K562 (cell line): ENCODE results near the gene CCL13. TPM values are rescaled to one million over a fixed set of nuclear protein-coding genes. Genes with fewer than 3 reads are reported as not detected.

ENCODE experiments used
- ATAC-seq: fragments of 200-7000 bp; cut with Tn5 transposase; 3 replicates; pipeline ENCODE4 v1.9.1; 2020; ENCODE audit warnings: moderate library complexity
- BruUV-seq: library from RNA; stranded (reverse); fragments of 400-500 nt; replicated peaks from 2 replicates; lab custom pipeline; 2021; lab: Mats Ljungman, UMichigan
- CTCF ChIA-PET: fragments of 300-600 bp; formaldehyde crosslinking; extraction: SDS; loops from one replicate; lab custom pipeline; 2021; ENCODE audit warnings: low intra/inter-chr PET ratio; lab: Yijun Ruan, JAX
- POLR2A ChIA-PET: fragments of 300-600, 350-650 bp; sonication (Branson Sonifier 250); formaldehyde crosslinking; extraction: SDS; loops from one replicate; lab custom pipeline; 2021; ENCODE audit warnings: antibody characterized with exemption, inconsistent platforms; lab: Yijun Ruan, JAX
- DNase-seq, 4 experiments: peaks; one replicate each; pipeline versions ENCODE4 v3.0.0 to v3.0.0-alpha.2; 2011 to 2018; ENCODE audit warnings: low spot score in 3 of 4, mixed read lengths in 3 of 4; ENCODE audit errors: extremely low read depth in 1 of 4
- FAIRE-seq: peaks from 2 replicates; lab custom pipeline; 2011; peaks lifted over from hg19 to GRCh38; lab: Jason Lieb, UNC
- H2AFZ ChIP-seq: 2 replicates; pipeline ENCODE4 v1.6.0; 2011; ENCODE audit warnings: low read depth, low read length, control low read depth, inconsistent platforms
- H3K27ac ChIP-seq: fragments of 200-600 bp; 3 replicates; pipeline ENCODE4 v1.8.0; 2011; ENCODE audit warnings: low read depth, mild to moderate bottlenecking, control low read depth, inconsistent platforms, low read length, moderate library complexity, mixed read lengths; ENCODE audit errors: extremely low read depth
- H3K27me3 ChIP-seq, 2 experiments: fragments of 300-600 bp in 1 of 2; 2 replicates in 1 of 2; 3 replicates in 1 of 2; pipeline versions ENCODE4 v1.6.0 to v1.8.0; 2011; ENCODE audit warnings: inconsistent platforms in 2 of 2, low read length in 2 of 2, mild to moderate bottlenecking in 1 of 2, mixed read lengths in 1 of 2, moderate library complexity in 1 of 2; ENCODE audit not compliant: control insufficient read depth in 2 of 2, insufficient read depth in 2 of 2
- H3K36me3 ChIP-seq: fragments of 300-600 bp; 3 replicates; pipeline ENCODE4 v1.8.0; 2011; ENCODE audit warnings: mild to moderate bottlenecking, low read length, inconsistent platforms; ENCODE audit not compliant: control insufficient read depth, insufficient read depth
- H3K4me1 ChIP-seq, 2 experiments: fragments of 200-600 bp in 1 of 2; replicated peaks in 1 of 2; 2 replicates in 1 of 2; 3 replicates in 1 of 2; pipeline versions ENCODE4 v1.5.1 to v1.8.0; 2011; ENCODE audit warnings: inconsistent platforms in 2 of 2, low read length in 2 of 2, mild to moderate bottlenecking in 1 of 2, mixed read lengths in 1 of 2, moderate library complexity in 1 of 2; ENCODE audit not compliant: control insufficient read depth in 2 of 2, insufficient read depth in 2 of 2
- H3K4me2 ChIP-seq: 2 replicates; pipeline ENCODE4 v1.6.1; 2011; ENCODE audit warnings: low read length, control low read depth, inconsistent platforms, mixed read lengths; ENCODE audit not compliant: insufficient read depth
- H3K4me3 ChIP-seq: fragments of 200-600 bp; sonication (generic), shearing (Covaris generic); 2 replicates; pipeline ENCODE4 v1.5.1; 2016; ENCODE audit warnings: control low read depth, inconsistent platforms
- H3K79me2 ChIP-seq: fragments of 200-600 bp; 3 replicates; pipeline ENCODE4 v1.8.0; 2011; ENCODE audit warnings: low read length, inconsistent platforms; ENCODE audit not compliant: control insufficient read depth, insufficient read depth
- H3K9ac ChIP-seq, 2 experiments: 2 replicates each; pipeline versions ENCODE4 v1.6.0 to v1.6.1; 2011; ENCODE audit warnings: low read depth in 2 of 2, low read length in 2 of 2, control low read depth in 1 of 2, inconsistent platforms in 1 of 2, mild to moderate bottlenecking in 1 of 2, mixed read lengths in 1 of 2; ENCODE audit not compliant: insufficient read depth in 1 of 2
- H3K9me1 ChIP-seq: one replicate; pipeline ENCODE4 v1.6.0; 2011; ENCODE audit warnings: inconsistent platforms, mild to moderate bottlenecking, low read length, moderate library complexity; ENCODE audit not compliant: control insufficient read depth, insufficient read depth
- H3K9me3 ChIP-seq: replicated peaks from 2 replicates; pipeline ENCODE4 v1.5.1; 2011; ENCODE audit warnings: low read depth, low read length, inconsistent platforms; ENCODE audit not compliant: control insufficient read depth, insufficient read depth
- H4K20me1 ChIP-seq: replicated peaks from 2 replicates; pipeline ENCODE4 v1.6.1; 2011; ENCODE audit warnings: low read length, inconsistent platforms, mixed read lengths; ENCODE audit not compliant: control insufficient read depth, insufficient read depth
- CTCFL ChIP-seq: IDR thresholded peaks from 2 replicates; pipeline ENCODE4 v1.6.1; 2011; ENCODE audit warnings: borderline replicate concordance, low read depth, mild to moderate bottlenecking, moderate library complexity, low read length; ENCODE audit not compliant: insufficient read depth, poor library complexity, severe bottlenecking
- DIDO1 ChIP-seq: fragments of 450-650 bp; IDR thresholded peaks from 2 replicates; pipeline ENCODE4 v1.6.1; 2016; ENCODE audit warnings: low read depth, missing biosample characterization, missing genetic modification characterization
- GABPA ChIP-seq: fragments of 200-800 bp; sonication (Bioruptor generic); conservative IDR thresholded peaks from 2 replicates; pipeline ENCODE4 v1.6.1; 2016; ENCODE audit warnings: low read depth, missing genetic modification characterization, missing compliant biosample characterization
- MCM2 ChIP-seq: fragments of 450-650 bp; IDR thresholded peaks from 2 replicates; pipeline ENCODE4 v1.6.1; 2017; ENCODE audit warnings: low read depth, mild to moderate bottlenecking
- MTF1 ChIP-seq: fragments of 250-450 bp; sonication (Bioruptor Pico); IDR thresholded peaks from 2 replicates; pipeline ENCODE4 v1.9.0; 2021; ENCODE audit warnings: moderate library complexity, mild to moderate bottlenecking, inconsistent platforms, borderline replicate concordance
- NRF1 ChIP-seq, 2 experiments: fragments of 450-650 bp; IDR thresholded peaks in 1 of 2; conservative IDR thresholded peaks in 1 of 2; 2 replicates each; pipeline ENCODE4 v1.6.1; 2014; ENCODE audit warnings: mild to moderate bottlenecking in 2 of 2
- PTTG1 ChIP-seq: fragments of 450-650 bp; IDR thresholded peaks from 2 replicates; pipeline ENCODE4 v1.6.1; 2016; ENCODE audit warnings: low read depth, mild to moderate bottlenecking, missing genetic modification characterization, missing compliant biosample characterization
- RAD21 ChIP-seq, 2 experiments: fragments of 250-450 bp in 1 of 2; fragments of 450-650 bp in 1 of 2; sonication (Bioruptor Pico) in 1 of 2; formaldehyde crosslinking in 1 of 2; IDR thresholded peaks in 1 of 2; conservative IDR thresholded peaks in 1 of 2; 2 replicates each; pipeline versions ENCODE4 v1.4.0 to v1.8.0; 2020 to 2022; ENCODE audit warnings: mild to moderate bottlenecking in 2 of 2, moderate library complexity in 1 of 2
- TBL1XR1 ChIP-seq, 2 experiments: IDR thresholded peaks; 2 replicates each; pipeline ENCODE4 v1.6.1; 2012; ENCODE audit warnings: improper control_type of control experiment in 2 of 2, low read length in 2 of 2, mild to moderate bottlenecking in 1 of 2
- WGBS: fragments of 100-300 bp; shearing (Covaris generic); methylation state at CpG from one replicate; pipeline ENCODE4 v1.1.6; 2016; ENCODE audit warnings: low coverage, mixed read lengths; ENCODE audit not compliant: insufficient coverage; ENCODE audit errors: missing lambda C conversion rate; 5-methylcytosine and 5-hydroxymethylcytosine counted together
- in situ Hi-C: fragments of 300-500 bp; cut with MboI; formaldehyde crosslinking; loops from 4 replicates; pipeline ENCODE4 v1.15.0; 2018; ENCODE audit warnings: inconsistent platforms, mixed read lengths
- intact Hi-C: fragments of 100-400 bp; cut with micrococcal nuclease; formaldehyde crosslinking; loops from 2 replicates; pipeline ENCODE4 v1.14.2; 2022
- polyA plus RNA-seq, 8 experiments: library from polyadenylated mRNA; depleted of rRNA in 4 of 8; stranded (reverse) in 5 of 8; unstranded in 3 of 8; fragments of >200 nt; fragmentation: Nextera tagmentation in 2 of 8; fragmentation: Illumina TruSeq in 1 of 8; extraction: Ambion mirVana in 2 of 8; extraction: Trizol in 1 of 8; gene quantifications; 2 replicates each; pipeline versions ENCODE4 v1.2.1 to v1.2.3, GENCODE V29; 2011 to 2014; ENCODE audit warnings: inconsistent platforms in 1 of 8, missing spikeins in 1 of 8
- total RNA-seq, 7 experiments: library from RNA; depleted of rRNA in 6 of 7; stranded (reverse); fragments of >200 nt in 6 of 7; fragmentation: Illumina TruSeq in 2 of 7; extraction: Trizol in 2 of 7; gene quantifications; 2 replicates each; pipeline versions ENCODE4 v1.2.1 to v1.2.3, GENCODE V29; 2011 to 2021; ENCODE audit warnings: low replicate concordance in 1 of 7
- TF ChIP-seq, protein P1 (sequence below): IDR thresholded peaks from 2 replicates; pipeline ENCODE4 v1.6.1; 2012; ENCODE audit warnings: low read depth, low read length, improper control_type of control experiment, borderline replicate concordance

Gene CCL13
- total and polyA plus RNA-seq, 9 of the 15 experiments (the other 6 are each of a cell fraction or from before 2014, with no cell fraction given), result not detected

DNA sequence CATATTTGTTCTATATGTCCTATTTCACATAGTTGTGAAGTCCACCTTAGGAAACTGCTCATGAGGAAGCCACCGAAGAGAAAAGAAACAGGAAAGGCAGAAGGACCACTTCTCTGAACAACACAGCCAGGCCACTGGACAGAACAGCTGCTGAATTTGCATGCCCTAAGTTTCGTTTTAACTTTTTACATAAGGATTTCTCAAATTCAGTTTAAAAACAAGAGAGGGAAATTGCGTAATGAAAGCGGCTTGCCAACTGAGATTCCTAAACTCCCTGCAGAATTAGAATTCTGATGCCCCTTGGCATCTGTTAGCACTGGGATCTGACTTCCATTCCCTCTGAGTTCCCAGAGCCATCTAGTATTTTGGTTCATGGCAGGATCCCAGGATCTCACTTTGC lies 42.0 kb upstream of the CCL13 start:
- CTCF ChIA-PET, result no interaction called here
- Histone ChIP-seq H3K27me3 (0 out of 5 replicates have a peak, but pooled peaks cover 2 to 5% of the 10 kb centered on the region in 2 experiments), H3K4me1 (no peaks in the 10 kb centered on the region; a peak in 1 of 5 replicates), H3K9me1 (no peaks in the 10 kb centered on the region), H3K4me3 (no peak overlapping the region), H3K4me2 (no peak overlapping the region), H3K36me3 (no peaks in the 10 kb centered on the region), H3K27ac (no peak overlapping the region), H3K79me2 (no peaks in the 10 kb centered on the region), H3K9me3 (no peaks in the 10 kb centered on the region), H4K20me1 (no peaks in the 10 kb centered on the region), H2AFZ (no peak overlapping the region), H3K9ac (no peak overlapping the region)
- FAIRE-seq (no peak), ATAC-seq (no peak), DNase-seq (no peak)
- BruUV-seq, result no TSS peak
- POLR2A ChIA-PET, result no interaction called here
- in situ Hi-C loops, result no loop called here
- TF ChIP-seq GABPA, result no peak
- no peak for TF ChIP-seq CTCFL
- TF ChIP-seq DIDO1, result no peak
- 0% methylated on average over 4 of the region's 4 CpGs for WGBS
- intact Hi-C loops, result no loop called here

DNA sequence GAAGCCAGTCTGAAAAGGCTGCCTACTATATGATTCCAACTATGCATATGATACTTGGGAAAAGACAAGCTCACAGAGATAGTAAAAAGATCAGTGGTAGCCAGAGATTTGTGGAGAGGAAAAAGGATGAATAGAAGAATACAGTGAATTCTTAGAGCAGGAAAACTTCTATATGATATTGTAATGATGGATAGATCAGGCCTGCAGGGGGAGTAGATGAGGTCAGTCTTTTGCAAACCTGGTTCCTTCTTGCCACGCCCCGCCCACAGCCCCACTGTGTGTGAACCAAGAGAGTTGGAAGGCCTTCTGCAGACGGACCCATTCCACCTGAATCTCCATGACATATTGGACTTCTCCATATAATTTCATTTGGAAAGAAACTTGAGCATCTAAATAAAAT lies 37.8 kb upstream of the CCL13 start:
- Histone ChIP-seq H3K4me1 (no peaks in the 10 kb centered on the region; a peak in 1 of 5 replicates), H3K4me3 (no peak overlapping the region), H3K36me3 (no peaks in the 10 kb centered on the region), H2AFZ (no peak overlapping the region), H3K27me3 (no peaks in the 10 kb centered on the region), H3K9me3 (no peaks in the 10 kb centered on the region), H3K4me2 (no peak overlapping the region), H3K27ac (no peak overlapping the region), H3K9ac (no peak overlapping the region), H3K79me2 (no peaks in the 10 kb centered on the region), H3K9me1 (no peaks in the 10 kb centered on the region), H4K20me1 (no peaks in the 10 kb centered on the region)
- WGBS, result 4% methylated on average over 3 of the region's 3 CpGs
- DNase-seq (peak; percentile 48 to 59 (median 54)), FAIRE-seq (peak; percentile 15), ATAC-seq (peak; percentile 89)
- ChIA-PET POLR2A (no interaction called here), CTCF (no interaction called here)
- in situ Hi-C loops, result no loop called here
- intact Hi-C loops, result loop anchor here (5.0 kb wide), 1 partner anchor 44 kb away; the partner anchor contains the start of gene CCL1
- BruUV-seq, result no TSS peak
- TF ChIP-seq NRF1 (conservative IDR thresholded peaks at IDR 0.05 in 1 of 2, IDR thresholded peaks at IDR 0.05 in 1 of 2), result no peak
- TF ChIP-seq MTF1 (CRISPR knock-in tag), result no peak
- TF ChIP-seq RAD21 (CRISPR knock-in tag; conservative IDR thresholded peaks at IDR 0.05 in 1 of 2, IDR thresholded peaks at IDR 0.05 in 1 of 2), result peak in 1 of 2 experiments; percentile 22; a peak in 1 of 4 replicates
- TF ChIP-seq MCM2, result no peak
- TF ChIP-seq PTTG1 (tag), result no peak
- no peak for TF ChIP-seq TBL1XR1 (IDR thresholded peaks at IDR 0.05; ENCODE audit: low read length in 2 of 2)
- TF ChIP-seq, protein P1, sequence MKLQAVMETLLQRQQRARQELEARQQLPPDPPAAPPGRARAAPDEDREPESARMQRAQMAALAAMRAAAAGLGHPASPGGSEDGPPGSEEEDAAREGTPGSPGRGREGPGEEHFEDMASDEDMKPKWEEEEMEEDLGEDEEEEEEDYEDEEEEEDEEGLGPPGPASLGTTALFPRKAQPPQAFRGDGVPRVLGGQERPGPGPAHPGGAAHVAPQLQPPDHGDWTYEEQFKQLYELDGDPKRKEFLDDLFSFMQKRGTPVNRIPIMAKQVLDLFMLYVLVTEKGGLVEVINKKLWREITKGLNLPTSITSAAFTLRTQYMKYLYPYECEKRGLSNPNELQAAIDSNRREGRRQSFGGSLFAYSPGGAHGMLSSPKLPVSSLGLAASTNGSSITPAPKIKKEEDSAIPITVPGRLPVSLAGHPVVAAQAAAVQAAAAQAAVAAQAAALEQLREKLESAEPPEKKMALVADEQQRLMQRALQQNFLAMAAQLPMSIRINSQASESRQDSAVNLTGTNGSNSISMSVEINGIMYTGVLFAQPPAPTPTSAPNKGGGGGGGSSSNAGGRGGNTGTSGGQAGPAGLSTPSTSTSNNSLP, result peak; percentile 73; the same call in 1 of the 2 replicates
